Liver (tissue), 9 donors: ENCODE measurements around the gene RRN3. TPM values are rescaled to one million over a fixed set of nuclear protein-coding genes. Genes with fewer than 3 reads are reported as not detected.

Experiments used
- DNase-seq: peaks from one replicate; pipeline ENCODE4 v3.0.0-alpha.2; 2017; ENCODE audit warnings: low spot score
- H3K27ac ChIP-seq, 2 donors: one replicate each; pipeline ENCODE4 v1.7.0; 2013; ENCODE audit warnings: inconsistent platforms in 2 of 2, low read length in 2 of 2, control low read depth in 1 of 2, low read depth in 1 of 2, mild to moderate bottlenecking in 1 of 2
- H3K27me3 ChIP-seq, 4 donors: one replicate each; pipeline versions ENCODE4 v1.6.1 to v1.7.0; 2013; ENCODE audit warnings: low read length in 3 of 4, inconsistent platforms in 1 of 4, mild to moderate bottlenecking in 1 of 4, moderate library complexity in 1 of 4; ENCODE audit not compliant: control insufficient read depth in 4 of 4, insufficient read depth in 4 of 4
- H3K36me3 ChIP-seq, 4 donors: one replicate each; pipeline versions ENCODE4 v1.6.1 to v1.7.0; 2013; ENCODE audit warnings: low read length in 3 of 4, mild to moderate bottlenecking in 3 of 4, low read depth in 1 of 4, moderate library complexity in 1 of 4; ENCODE audit not compliant: control insufficient read depth in 4 of 4, insufficient read depth in 3 of 4
- H3K4me1 ChIP-seq, 4 donors: one replicate each; pipeline versions ENCODE4 v1.6.1 to v1.7.0; 2013; ENCODE audit warnings: low read length in 3 of 4, mild to moderate bottlenecking in 3 of 4, moderate library complexity in 1 of 4; ENCODE audit not compliant: control insufficient read depth in 4 of 4, insufficient read depth in 4 of 4
- H3K4me3 ChIP-seq, 3 donors: one replicate each; pipeline versions ENCODE4 v1.6.1 to v1.7.0; 2013; ENCODE audit warnings: low read length in 3 of 3, control low read depth in 1 of 3, low read depth in 1 of 3, mild to moderate bottlenecking in 1 of 3
- H3K9ac ChIP-seq, 2 donors: one replicate each; pipeline ENCODE4 v1.7.0; 2013; ENCODE audit warnings: low read length in 2 of 2, mild to moderate bottlenecking in 2 of 2, moderate library complexity in 2 of 2, control low read depth in 1 of 2, low read depth in 1 of 2
- H3K9me3 ChIP-seq, 4 donors: one replicate each; pipeline versions ENCODE4 v1.6.1 to v1.7.0; 2013; ENCODE audit warnings: low read length in 3 of 4; ENCODE audit not compliant: control insufficient read depth in 4 of 4
- ATF3 ChIP-seq: IDR thresholded peaks from 2 replicates; pipeline ENCODE4 v1.6.1; 2016; ENCODE audit warnings: antibody characterized with exemption
- EGR1 ChIP-seq, 2 donors: IDR thresholded peaks; 2 replicates each; pipeline ENCODE4 v1.6.1; 2016 to 2018; ENCODE audit warnings: antibody characterized with exemption in 2 of 2, low read depth in 2 of 2
- FOXA1 ChIP-seq: IDR thresholded peaks from 2 replicates; pipeline ENCODE4 v1.6.1; 2016; ENCODE audit warnings: antibody characterized with exemption
- FOXA2 ChIP-seq: IDR thresholded peaks from 2 replicates; pipeline ENCODE4 v1.6.1; 2016; ENCODE audit warnings: antibody characterized with exemption
- GABPA ChIP-seq, 2 donors: IDR thresholded peaks in 1 of 2; conservative IDR thresholded peaks in 1 of 2; 2 replicates each; pipeline ENCODE4 v1.6.1; 2016; ENCODE audit warnings: antibody characterized with exemption in 2 of 2, mild to moderate bottlenecking in 1 of 2, moderate library complexity in 1 of 2
- HNF4A ChIP-seq, 2 donors: conservative IDR thresholded peaks; 2 replicates each; pipeline ENCODE4 v1.6.1; 2016; ENCODE audit warnings: antibody characterized with exemption in 2 of 2, mild to moderate bottlenecking in 2 of 2
- HNF4G ChIP-seq: IDR thresholded peaks from 2 replicates; pipeline ENCODE4 v1.6.1; 2016; ENCODE audit warnings: antibody characterized with exemption
- JUND ChIP-seq, 2 donors: IDR thresholded peaks; 2 replicates each; pipeline ENCODE4 v1.6.1; 2016; ENCODE audit warnings: antibody characterized with exemption in 2 of 2
- MAX ChIP-seq: IDR thresholded peaks from 2 replicates; pipeline ENCODE4 v1.6.1; 2016; ENCODE audit warnings: antibody characterized with exemption
- NR2F2 ChIP-seq: IDR thresholded peaks from 2 replicates; pipeline ENCODE4 v1.6.1; 2016; ENCODE audit warnings: antibody characterized with exemption
- RAD21 ChIP-seq, 2 donors: IDR thresholded peaks; 2 replicates each; pipeline ENCODE4 v1.6.1; 2016; ENCODE audit warnings: antibody characterized with exemption in 2 of 2, mild to moderate bottlenecking in 2 of 2
- REST ChIP-seq: IDR thresholded peaks from 2 replicates; pipeline ENCODE4 v1.6.1; 2016; ENCODE audit warnings: antibody characterized with exemption, mild to moderate bottlenecking
- RXRA ChIP-seq, 2 donors: IDR thresholded peaks; 2 replicates each; pipeline ENCODE4 v1.6.1; 2017 to 2018; ENCODE audit warnings: antibody characterized with exemption in 2 of 2, mild to moderate bottlenecking in 1 of 2
- SP1 ChIP-seq: IDR thresholded peaks from 2 replicates; pipeline ENCODE4 v1.6.1; 2018; ENCODE audit warnings: antibody characterized with exemption, mild to moderate bottlenecking
- TAF1 ChIP-seq: conservative IDR thresholded peaks from 2 replicates; pipeline ENCODE4 v1.6.1; 2016; ENCODE audit warnings: antibody characterized with exemption, mild to moderate bottlenecking
- YY1 ChIP-seq: IDR thresholded peaks from 2 replicates; pipeline ENCODE4 v1.6.1; 2016; ENCODE audit warnings: antibody characterized with exemption, mild to moderate bottlenecking
- WGBS: extraction: QIAGEN DNeasy Blood & Tissue Kit; methylation state at CpG from one replicate; pipeline ENCODE4 v1.1.7; 2013; 5-methylcytosine and 5-hydroxymethylcytosine counted together
- polyA plus RNA-seq, 2 donors: library from polyadenylated mRNA; stranded (reverse) in 1 of 2; unstranded in 1 of 2; fragments of 200-250 nt in 1 of 2; fragments of >200 nt in 1 of 2; fragmentation: Nextera tagmentation in 1 of 2; extraction: Ambion mirVana in 1 of 2; gene quantifications; one replicate each; pipeline versions ENCODE4 v1.2.1 to v1.2.3, GENCODE V29; 2013 to 2015
- total RNA-seq, 2 donors: library from RNA; depleted of rRNA; stranded (reverse); fragments of >200 nt; gene quantifications; one replicate each; pipeline ENCODE4 v1.2.3, GENCODE V29; 2014
- TF ChIP-seq, protein P1 (sequence below): IDR thresholded peaks from 2 replicates; pipeline ENCODE4 v1.6.1; 2016; ENCODE audit warnings: antibody characterized with exemption
- donor health status: healthy.
- donor health status: healthy.
- donor health status: healthy.
- donor health status: healthy.
- donor health status: healthy.

Gene RRN3
- total and polyA plus RNA-seq, 4 donors = 8.2 to 28.4 (median 16.3) TPM

GRCh38 chr16:15053904-15054303 is 40.2 kb downstream of the RRN3 start:
- Histone ChIP-seq H3K27ac (peak overlapping the region in 1 of 2 donors; percentile 75), H3K27me3 (no peaks in the 10 kb centered on the region), H3K4me3 (no peak overlapping the region)

GRCh38 chr16:15052747-15053476 is 41.2 kb downstream of the RRN3 start:
- no peak overlapping the region for H3K4me3 ChIP-seq
- no peaks in the 10 kb centered on the region for H3K36me3 ChIP-seq
- no peak for TF ChIP-seq HNF4A (conservative IDR thresholded peaks at IDR 0.05)
- TF ChIP-seq, protein P1, sequence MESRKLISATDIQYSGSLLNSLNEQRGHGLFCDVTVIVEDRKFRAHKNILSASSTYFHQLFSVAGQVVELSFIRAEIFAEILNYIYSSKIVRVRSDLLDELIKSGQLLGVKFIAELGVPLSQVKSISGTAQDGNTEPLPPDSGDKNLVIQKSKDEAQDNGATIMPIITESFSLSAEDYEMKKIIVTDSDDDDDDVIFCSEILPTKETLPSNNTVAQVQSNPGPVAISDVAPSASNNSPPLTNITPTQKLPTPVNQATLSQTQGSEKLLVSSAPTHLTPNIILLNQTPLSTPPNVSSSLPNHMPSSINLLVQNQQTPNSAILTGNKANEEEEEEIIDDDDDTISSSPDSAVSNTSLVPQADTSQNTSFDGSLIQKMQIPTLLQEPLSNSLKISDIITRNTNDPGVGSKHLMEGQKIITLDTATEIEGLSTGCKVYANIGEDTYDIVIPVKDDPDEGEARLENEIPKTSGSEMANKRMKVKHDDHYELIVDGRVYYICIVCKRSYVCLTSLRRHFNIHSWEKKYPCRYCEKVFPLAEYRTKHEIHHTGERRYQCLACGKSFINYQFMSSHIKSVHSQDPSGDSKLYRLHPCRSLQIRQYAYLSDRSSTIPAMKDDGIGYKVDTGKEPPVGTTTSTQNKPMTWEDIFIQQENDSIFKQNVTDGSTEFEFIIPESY = no peak
- no peak for TF ChIP-seq YY1
- no peak for TF ChIP-seq ATF3
- no peak for TF ChIP-seq REST
- no peak for TF ChIP-seq SP1
- TF ChIP-seq FOXA1 = no peak
- no peak for TF ChIP-seq JUND (IDR thresholded peaks at IDR 0.05)
- no peak for TF ChIP-seq NR2F2
- peak overlapping the region; percentile 25 to 73 for H3K27ac ChIP-seq
- no peaks in the 10 kb centered on the region for H3K27me3 ChIP-seq
- 83% methylated on average over 10 of the region's 10 CpGs for WGBS
- H3K4me1 ChIP-seq = peaks cover 3 to 59% (median 48%) of the 10 kb centered on the region in 4 donors
- DNase-seq = no peak
- no peak overlapping the region for H3K9ac ChIP-seq
- no peaks in the 10 kb centered on the region for H3K9me3 ChIP-seq

More at GRCh38 chr16:15053904-15054303, 40.2 kb downstream of the RRN3 start:
- H3K9ac ChIP-seq = no peak overlapping the region
- WGBS = 81% methylated on average over 10 of the region's 10 CpGs
- peaks cover 7 to 66% (median 53%) of the 10 kb centered on the region in 4 donors for H3K4me1 ChIP-seq
- no peak for DNase-seq
- H3K36me3 ChIP-seq = peaks cover 0 to 2% (median 1%) of the 10 kb centered on the region in 4 donors
- TF ChIP-seq FOXA1 (no peak), HNF4G (no peak)
- no peaks in the 10 kb centered on the region for H3K9me3 ChIP-seq

GRCh38 chr16:15051387-15051951 is 42.6 kb downstream of the RRN3 start:
- Histone ChIP-seq H3K4me3 (no peak overlapping the region), H3K9ac (no peak overlapping the region), H3K27me3 (no peaks in the 10 kb centered on the region), H3K4me1 (peaks cover 2 to 44% (median 34%) of the 10 kb centered on the region in 4 donors), H3K27ac (peak overlapping the region; percentile 72 to 73), H3K36me3 (peaks cover 0 to 2% (median 0%) of the 10 kb centered on the region in 4 donors), H3K9me3 (no peaks in the 10 kb centered on the region)
- DNase-seq = no peak
- 96% methylated on average over 9 of the region's 9 CpGs for WGBS
- TF ChIP-seq HNF4G = no peak
- TF ChIP-seq ATF3 = no peak
- no peak for TF ChIP-seq EGR1 (IDR thresholded peaks at IDR 0.05; ENCODE audit: low read depth in 2 of 2)
- TF ChIP-seq RXRA (IDR thresholded peaks at IDR 0.05) = no peak
- no peak for TF ChIP-seq RAD21 (IDR thresholded peaks at IDR 0.05)
- no peak for TF ChIP-seq NR2F2
- TF ChIP-seq HNF4A (conservative IDR thresholded peaks at IDR 0.05) = no peak
- no peak for TF ChIP-seq YY1
- TF ChIP-seq TAF1 = no peak
- no peak for TF ChIP-seq MAX
- TF ChIP-seq, protein P1 = no peak
- no peak for TF ChIP-seq GABPA (IDR thresholded peaks at IDR 0.05 in 1 of 2, conservative IDR thresholded peaks at IDR 0.05 in 1 of 2)
- TF ChIP-seq SP1 = no peak
- TF ChIP-seq FOXA2 = no peak
- no peak for TF ChIP-seq FOXA1
- no peak for TF ChIP-seq JUND (IDR thresholded peaks at IDR 0.05)
